WTC11 (cell line): Measurements from ENCODE around the gene DENND4B. TPM values are rescaled to one million over a fixed set of nuclear protein-coding genes. Genes with fewer than 3 reads are reported as not detected.

Source experiments
- ATAC-seq: fragments of 200-7000 bp; cut with Tn5 transposase; 2 replicates; pipeline ENCODE4 v1.10.0; 2021; ENCODE audit warnings: mild to moderate bottlenecking, moderate library complexity
- CTCF ChIA-PET: fragments of 300-600 bp; sonication (Branson Sonifier 250); formaldehyde crosslinking; loops from one replicate; lab custom pipeline; 2021; ENCODE audit warnings: antibody characterized with exemption; lab: Charles Lee
- POLR2A ChIA-PET: fragments of 350-600 bp; sonication (Branson Sonifier 250); formaldehyde crosslinking; loops from one replicate; lab custom pipeline; 2021; ENCODE audit warnings: antibody characterized with exemption; lab: Charles Lee
- DNase-seq: peaks from one replicate; pipeline ENCODE4 v3.0.0; 2021; ENCODE audit warnings: low spot score
- H3K27ac Mint-ChIP-seq: 2 replicates; pipeline ENCODE4 v1.8.0; 2021; ENCODE audit warnings: mixed read lengths
- H3K27me3 Mint-ChIP-seq: 2 replicates; pipeline ENCODE4 v1.8.0; 2021; ENCODE audit warnings: low read depth, mild to moderate bottlenecking, moderate library complexity, mixed read lengths
- H3K36me3 Mint-ChIP-seq: 2 replicates; pipeline ENCODE4 v1.8.0; 2021; ENCODE audit warnings: mixed read lengths
- H3K4me1 Mint-ChIP-seq: 2 replicates; pipeline ENCODE4 v1.8.0; 2022; ENCODE audit warnings: mixed read lengths
- H3K4me3 Mint-ChIP-seq: 2 replicates; pipeline ENCODE4 v1.8.0; 2021; ENCODE audit warnings: mild to moderate bottlenecking, moderate library complexity, mixed read lengths
- H3K9me3 Mint-ChIP-seq: 2 replicates; pipeline ENCODE4 v1.8.0; 2021; ENCODE audit warnings: mixed read lengths
- ATF2 ChIP-seq: sonication (generic); formaldehyde crosslinking; IDR thresholded peaks from 2 replicates; pipeline ENCODE4 v1.8.1; 2022; ENCODE audit warnings: low read depth, missing genetic modification reagents, borderline replicate concordance
- ATF6 ChIP-seq: sonication (generic); formaldehyde crosslinking; IDR thresholded peaks from 2 replicates; pipeline ENCODE4 v1.8.1; 2023; ENCODE audit warnings: mild to moderate bottlenecking, missing genetic modification reagents
- CBFB ChIP-seq: sonication (generic); formaldehyde crosslinking; IDR thresholded peaks from 2 replicates; pipeline ENCODE4 v1.8.1; 2022; ENCODE audit warnings: mild to moderate bottlenecking, low read depth, missing genetic modification reagents
- CREM ChIP-seq: sonication (generic); formaldehyde crosslinking; IDR thresholded peaks from 2 replicates; pipeline ENCODE4 v1.8.1; 2022; ENCODE audit warnings: mild to moderate bottlenecking, missing genetic modification reagents, moderate library complexity
- E2F4 ChIP-seq: sonication (generic); formaldehyde crosslinking; IDR thresholded peaks from 2 replicates; pipeline ENCODE4 v1.8.1; 2022; ENCODE audit warnings: low read depth, mild to moderate bottlenecking, moderate library complexity, missing genetic modification reagents, borderline replicate concordance
- FOXJ3 ChIP-seq: sonication (generic); formaldehyde crosslinking; IDR thresholded peaks from 2 replicates; pipeline ENCODE4 v1.9.0; 2021; ENCODE audit warnings: missing genetic modification reagents, mild to moderate bottlenecking, borderline replicate concordance
- FOXP4 ChIP-seq: sonication (generic); formaldehyde crosslinking; IDR thresholded peaks from 2 replicates; pipeline ENCODE4 v1.8.0; 2022; ENCODE audit warnings: mild to moderate bottlenecking, missing genetic modification reagents
- MAX ChIP-seq: sonication (generic); formaldehyde crosslinking; IDR thresholded peaks from 2 replicates; pipeline ENCODE4 v1.8.0; 2022; ENCODE audit warnings: mild to moderate bottlenecking, missing genetic modification reagents
- NR3C1 ChIP-seq: sonication (generic); formaldehyde crosslinking; conservative IDR thresholded peaks from 2 replicates; pipeline ENCODE4 v1.8.1; 2023; ENCODE audit warnings: low read depth, mild to moderate bottlenecking, missing genetic modification reagents
- RELA ChIP-seq: sonication (generic); formaldehyde crosslinking; IDR thresholded peaks from 2 replicates; pipeline ENCODE4 v1.8.1; 2022; ENCODE audit warnings: missing genetic modification reagents, mild to moderate bottlenecking, borderline replicate concordance
- SMAD3 ChIP-seq: sonication (generic); formaldehyde crosslinking; IDR thresholded peaks from 2 replicates; pipeline ENCODE4 v1.8.0; 2022; ENCODE audit warnings: missing genetic modification reagents, mild to moderate bottlenecking, borderline replicate concordance
- SMAD4 ChIP-seq: sonication (generic); formaldehyde crosslinking; IDR thresholded peaks from 2 replicates; pipeline ENCODE4 v1.8.0; 2022; ENCODE audit warnings: mild to moderate bottlenecking, missing genetic modification reagents
- SOX15 ChIP-seq: fragments of 250-450 bp; sonication (Bioruptor Pico); IDR thresholded peaks from 2 replicates; pipeline ENCODE4 v1.9.0; 2021; ENCODE audit warnings: mild to moderate bottlenecking
- SP1 ChIP-seq: sonication (generic); formaldehyde crosslinking; conservative IDR thresholded peaks from 2 replicates; pipeline ENCODE4 v1.8.1; 2022; ENCODE audit warnings: missing genetic modification reagents
- USF1 ChIP-seq: sonication (generic); formaldehyde crosslinking; IDR thresholded peaks from 2 replicates; pipeline ENCODE4 v1.8.0; 2022; ENCODE audit warnings: mild to moderate bottlenecking, missing genetic modification reagents
- ZNF121 ChIP-seq: sonication (generic); formaldehyde crosslinking; IDR thresholded peaks from 2 replicates; pipeline ENCODE4 v1.8.0; 2023; ENCODE audit warnings: missing genetic modification reagents
- ZNF138 ChIP-seq: sonication (generic); formaldehyde crosslinking; conservative IDR thresholded peaks from 2 replicates; pipeline ENCODE4 v1.8.1; 2022; ENCODE audit warnings: mild to moderate bottlenecking, moderate library complexity, missing genetic modification reagents
- ZNF219 ChIP-seq: sonication (generic); formaldehyde crosslinking; IDR thresholded peaks from 2 replicates; pipeline ENCODE4 v1.8.0; 2023; ENCODE audit warnings: missing genetic modification reagents, mild to moderate bottlenecking, borderline replicate concordance
- ZNF317 ChIP-seq: sonication (generic); formaldehyde crosslinking; IDR thresholded peaks from 2 replicates; pipeline ENCODE4 v1.8.1; 2023; ENCODE audit warnings: low read depth, mild to moderate bottlenecking, moderate library complexity, missing genetic modification reagents, borderline replicate concordance
- ZNF396 ChIP-seq: fragments of 250-450 bp; sonication (Bioruptor Pico); IDR thresholded peaks from 2 replicates; pipeline ENCODE4 v1.8.0; 2021; ENCODE audit warnings: mild to moderate bottlenecking, moderate library complexity, borderline replicate concordance
- ZNF423 ChIP-seq: fragments of 250-450 bp; sonication (Bioruptor Pico); IDR thresholded peaks from 2 replicates; pipeline ENCODE4 v2.1.2; 2022; ENCODE audit warnings: mild to moderate bottlenecking, moderate library complexity
- ZNF425 ChIP-seq: fragments of 250-450 bp; sonication (Bioruptor Pico); conservative IDR thresholded peaks from 2 replicates; pipeline ENCODE4 v1.9.0; 2021; ENCODE audit warnings: mild to moderate bottlenecking
- ZNF512 ChIP-seq: sonication (generic); formaldehyde crosslinking; IDR thresholded peaks from 2 replicates; pipeline ENCODE4 v1.8.1; 2022; ENCODE audit warnings: missing genetic modification reagents, borderline replicate concordance
- ZNF671 ChIP-seq: fragments of 250-450 bp; sonication (Bioruptor Pico); IDR thresholded peaks from 2 replicates; pipeline ENCODE4 v1.8.0; 2021; ENCODE audit warnings: mild to moderate bottlenecking
- total RNA-seq: library from RNA; stranded (reverse); gene quantifications from 3 replicates; pipeline ENCODE4 v1.2.3, GENCODE V29; 2021

The DENND4B gene
- total RNA-seq, 1 experiment from 2014 or later = 93.1 TPM

GRCh38 chr1:153960206-153960605 is 13.7 kb upstream of the DENND4B start:
- peaks cover 27% of the 10 kb centered on the region for H3K36me3 Mint-ChIP-seq
- no peak for TF ChIP-seq ZNF512 (CRISPR knock-in tag)
- TF ChIP-seq CREM (CRISPR knock-in tag) = no peak
- no peak for TF ChIP-seq ZNF423 (CRISPR knock-in tag)
- no peak for TF ChIP-seq ZNF138 (CRISPR knock-in tag)
- TF ChIP-seq ZNF396 (CRISPR knock-in tag) = no peak
- no peak for TF ChIP-seq ATF6
- TF ChIP-seq ZNF121 (CRISPR knock-in tag) = no peak
- peak overlapping the region; percentile 91 for H3K27ac Mint-ChIP-seq
- ATAC-seq (no peak), DNase-seq (no peak)
- ChIA-PET POLR2A (interaction anchor here (1.0 kb wide), 1 partner anchor 17 kb away, joined by 4 read pairs; the partner anchor contains the start of gene JTB), CTCF (no interaction called here)
- peaks cover 53% of the 10 kb centered on the region for H3K4me1 Mint-ChIP-seq
- no peaks in the 10 kb centered on the region for H3K9me3 Mint-ChIP-seq
- peak overlapping the region; percentile 92; the same call in 1 of the 2 replicates for H3K4me3 Mint-ChIP-seq
- H3K27me3 Mint-ChIP-seq = no peaks in the 10 kb centered on the region

- Mint-ChIP-seq H3K36me3 (peaks cover 28% of the 10 kb centered on the region), H3K4me1 (peaks cover 50% of the 10 kb centered on the region), H3K4me3 (peak overlapping the region; percentile 94), H3K27ac (peak overlapping the region; percentile 88), H3K9me3 (no peaks in the 10 kb centered on the region), H3K27me3 (no peaks in the 10 kb centered on the region)
- CTCF ChIA-PET = interaction anchor here (2.5 to 3.1 kb wide), 2 partner anchors 8 to 13 kb away, joined by 11 to 12 read pairs; partner anchors contain the start of genes CREB3L4 and DENND4B
- POLR2A ChIA-PET = interaction anchor here (1.0 kb wide), 1 partner anchor 18 kb away, joined by 4 read pairs; the partner anchor contains the start of gene JTB
- TF ChIP-seq ZNF425 (CRISPR knock-in tag) (no peak), ZNF423 (CRISPR knock-in tag) (no peak), NR3C1 (no peak), ZNF396 (CRISPR knock-in tag) (no peak), E2F4 (CRISPR knock-in tag) (no peak), FOXP4 (CRISPR knock-in tag) (no peak), USF1 (no peak), ZNF317 (CRISPR knock-in tag) (no peak), FOXJ3 (CRISPR knock-in tag) (no peak), RELA (no peak), SP1 (no peak), SMAD4 (CRISPR knock-in tag) (no peak), ZNF671 (CRISPR knock-in tag) (no peak), MAX (no peak), ZNF219 (no peak), CBFB (no peak), ATF2 (CRISPR knock-in tag) (no peak), SMAD3 (CRISPR knock-in tag) (no peak), SOX15 (CRISPR knock-in tag) (no peak)
- ATAC-seq (no peak), DNase-seq (no peak)
Measured at GRCh38 chr1:153959454-153959853, 12.9 kb upstream of the DENND4B start.
